OCI-LY7 (cell line): ENCODE data around the gene SCP2D1. TPM values are rescaled to one million over a fixed set of nuclear protein-coding genes. Genes with fewer than 3 reads are reported as not detected.

ENCODE experiments used
- BruUV-seq: library from RNA; stranded (reverse); fragments of 400-500 nt; replicated peaks from 2 replicates; lab custom pipeline; 2021; lab: Mats Ljungman, UMichigan
- CTCF ChIA-PET: fragments of 300-600 bp; sonication (Branson Sonifier 250); formaldehyde crosslinking; loops from one replicate; lab custom pipeline; 2022; ENCODE audit warnings: antibody characterized with exemption; ENCODE audit not compliant: unreplicated experiment; lab: Charles Lee
- POLR2A ChIA-PET: fragments of 300-600 bp; sonication (Branson Sonifier 250); formaldehyde crosslinking; loops from one replicate; lab custom pipeline; 2022; ENCODE audit warnings: antibody characterized with exemption; lab: Charles Lee
- DNase-seq: peaks from one replicate; pipeline ENCODE4 v3.0.0-alpha.2; 2015; ENCODE audit warnings: low spot score
- H2AFZ ChIP-seq: fragments of 200-600 bp; sonication (generic), shearing (Covaris generic); 2 replicates; pipeline ENCODE4 v1.6.1; 2014; ENCODE audit warnings: mild to moderate bottlenecking, antibody characterized with exemption, low read length, moderate library complexity
- H3K27ac ChIP-seq: fragments of 200-600 bp; sonication (generic); 2 replicates; pipeline ENCODE4 v1.5.1; 2014; ENCODE audit warnings: mixed run types, low read depth, mild to moderate bottlenecking, moderate library complexity, low read length, inconsistent platforms; ENCODE audit not compliant: poor library complexity, severe bottlenecking
- H3K36me3 ChIP-seq: fragments of 200-600 bp; sonication (generic); 2 replicates; pipeline ENCODE4 v1.6.1; 2014; ENCODE audit warnings: mild to moderate bottlenecking, antibody characterized with exemption, low read length, moderate library complexity, mixed read lengths; ENCODE audit not compliant: insufficient read depth
- H3K4me1 ChIP-seq: fragments of 200-600 bp; sonication (generic); 2 replicates; pipeline ENCODE4 v1.5.1; 2014; ENCODE audit warnings: mild to moderate bottlenecking, low read length; ENCODE audit not compliant: insufficient read depth, poor library complexity, severe bottlenecking
- H3K4me2 ChIP-seq: fragments of 200-600 bp; sonication (generic); 2 replicates; pipeline ENCODE4 v1.6.1; 2014; ENCODE audit warnings: mild to moderate bottlenecking, low read length
- H3K4me3 ChIP-seq: fragments of 200-600 bp; sonication (generic); 2 replicates; pipeline ENCODE4 v1.5.1; 2014; ENCODE audit warnings: mild to moderate bottlenecking, low read depth, low read length; ENCODE audit not compliant: poor library complexity, severe bottlenecking
- H3K79me2 ChIP-seq: fragments of 200-600 bp; sonication (generic); 2 replicates; pipeline ENCODE4 v1.6.1; 2016; ENCODE audit warnings: low read depth, mild to moderate bottlenecking, low read length, moderate library complexity, mixed read lengths; ENCODE audit not compliant: insufficient read depth
- H3K9me2 ChIP-seq: fragments of 200-600 bp; sonication (generic); 2 replicates; pipeline ENCODE4 v1.6.1; 2016; ENCODE audit warnings: mild to moderate bottlenecking, low read length, mixed read lengths; ENCODE audit not compliant: insufficient read depth
- H3K9me3 ChIP-seq: fragments of 200-600 bp; sonication (generic); 2 replicates; pipeline ENCODE4 v1.6.1; 2014; ENCODE audit warnings: mild to moderate bottlenecking, mixed run types, low read length, mixed read lengths
- H4K20me1 ChIP-seq: fragments of 200-600 bp; sonication (generic); 2 replicates; pipeline ENCODE4 v1.6.1; 2014; ENCODE audit warnings: mild to moderate bottlenecking, antibody characterized with exemption, low read length, moderate library complexity, mixed read lengths; ENCODE audit not compliant: insufficient read depth
- EZH2phosphoT487 ChIP-seq: fragments of 200-600 bp; sonication (generic); IDR thresholded peaks from 2 replicates; pipeline ENCODE4 v1.6.1; 2018; ENCODE audit warnings: low read depth, borderline replicate concordance, mild to moderate bottlenecking, mixed run types, antibody characterized with exemption, low read length, moderate library complexity, mixed read lengths
- intact Hi-C: fragments of 100-400 bp; cut with micrococcal nuclease; formaldehyde crosslinking; loops from one replicate; pipeline ENCODE4 v1.10.0; 2022; ENCODE audit not compliant: unreplicated experiment
- total RNA-seq, 2 experiments: library from RNA; depleted of rRNA in 1 of 2; stranded (reverse); fragments of >200 nt in 1 of 2; shearing (Covaris generic) in 1 of 2; gene quantifications; 2 replicates each; pipeline ENCODE4 v1.2.3, GENCODE V29; 2014 to 2022
- TF ChIP-seq, protein P1 (sequence below): fragments of 200-600 bp; sonication (generic); conservative IDR thresholded peaks from 2 replicates; pipeline ENCODE4 v1.5.1; 2014; ENCODE audit warnings: mild to moderate bottlenecking, antibody characterized with exemption, low read length, moderate library complexity, mixed read lengths

SCP2D1 gene
- total RNA-seq, 2 experiments from 2014 or later, result not detected

- H3K79me2 ChIP-seq, result no peaks in the 10 kb centered on the region
- H3K4me3 ChIP-seq, result no peak overlapping the region
- no peak overlapping the region for H3K27ac ChIP-seq
- no peaks in the 10 kb centered on the region for H4K20me1 ChIP-seq
- BruUV-seq, result no TSS peak
- intact Hi-C loops, result no loop called here
- CTCF ChIA-PET, result no interaction called here
- TF ChIP-seq, protein P1, sequence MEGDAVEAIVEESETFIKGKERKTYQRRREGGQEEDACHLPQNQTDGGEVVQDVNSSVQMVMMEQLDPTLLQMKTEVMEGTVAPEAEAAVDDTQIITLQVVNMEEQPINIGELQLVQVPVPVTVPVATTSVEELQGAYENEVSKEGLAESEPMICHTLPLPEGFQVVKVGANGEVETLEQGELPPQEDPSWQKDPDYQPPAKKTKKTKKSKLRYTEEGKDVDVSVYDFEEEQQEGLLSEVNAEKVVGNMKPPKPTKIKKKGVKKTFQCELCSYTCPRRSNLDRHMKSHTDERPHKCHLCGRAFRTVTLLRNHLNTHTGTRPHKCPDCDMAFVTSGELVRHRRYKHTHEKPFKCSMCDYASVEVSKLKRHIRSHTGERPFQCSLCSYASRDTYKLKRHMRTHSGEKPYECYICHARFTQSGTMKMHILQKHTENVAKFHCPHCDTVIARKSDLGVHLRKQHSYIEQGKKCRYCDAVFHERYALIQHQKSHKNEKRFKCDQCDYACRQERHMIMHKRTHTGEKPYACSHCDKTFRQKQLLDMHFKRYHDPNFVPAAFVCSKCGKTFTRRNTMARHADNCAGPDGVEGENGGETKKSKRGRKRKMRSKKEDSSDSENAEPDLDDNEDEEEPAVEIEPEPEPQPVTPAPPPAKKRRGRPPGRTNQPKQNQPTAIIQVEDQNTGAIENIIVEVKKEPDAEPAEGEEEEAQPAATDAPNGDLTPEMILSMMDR, result no peak
- TF ChIP-seq EZH2phosphoT487, result no peak
- H2AFZ ChIP-seq, result no peak overlapping the region
- no peaks in the 10 kb centered on the region for H3K9me2 ChIP-seq
- H3K4me2 ChIP-seq, result no peak overlapping the region
- POLR2A ChIA-PET, result interaction anchor here (1.0 kb wide), 1 partner anchor 20 kb away, joined by 5 read pairs; no protein-coding TSS in a partner anchor
- H3K36me3 ChIP-seq, result no peaks in the 10 kb centered on the region
- DNase-seq, result no peak
- H3K9me3 ChIP-seq, result no peaks in the 10 kb centered on the region
- no peaks in the 10 kb centered on the region for H3K4me1 ChIP-seq
Measured at GRCh38 chr20:18774207-18774606, 39.4 kb upstream of the SCP2D1 start.

GRCh38 chr20:18775633-18776032 lies 38.0 kb upstream of the SCP2D1 start:
- no peaks in the 10 kb centered on the region for H3K9me2 ChIP-seq
- H3K9me3 ChIP-seq, result no peaks in the 10 kb centered on the region
- intact Hi-C loops, result no loop called here
- no peak overlapping the region for H3K27ac ChIP-seq
- no peaks in the 10 kb centered on the region for H3K4me1 ChIP-seq
- ChIA-PET CTCF (no interaction called here), POLR2A (no interaction called here)
- H3K79me2 ChIP-seq, result no peaks in the 10 kb centered on the region
- H4K20me1 ChIP-seq, result no peaks in the 10 kb centered on the region
- H3K4me3 ChIP-seq, result no peak overlapping the region
- H2AFZ ChIP-seq, result no peak overlapping the region
- TF ChIP-seq, protein P1, result no peak
- no peak for TF ChIP-seq EZH2phosphoT487
- H3K36me3 ChIP-seq, result no peaks in the 10 kb centered on the region
- BruUV-seq, result no TSS peak
- H3K4me2 ChIP-seq, result no peak overlapping the region
- DNase-seq, result no peak

DNA sequence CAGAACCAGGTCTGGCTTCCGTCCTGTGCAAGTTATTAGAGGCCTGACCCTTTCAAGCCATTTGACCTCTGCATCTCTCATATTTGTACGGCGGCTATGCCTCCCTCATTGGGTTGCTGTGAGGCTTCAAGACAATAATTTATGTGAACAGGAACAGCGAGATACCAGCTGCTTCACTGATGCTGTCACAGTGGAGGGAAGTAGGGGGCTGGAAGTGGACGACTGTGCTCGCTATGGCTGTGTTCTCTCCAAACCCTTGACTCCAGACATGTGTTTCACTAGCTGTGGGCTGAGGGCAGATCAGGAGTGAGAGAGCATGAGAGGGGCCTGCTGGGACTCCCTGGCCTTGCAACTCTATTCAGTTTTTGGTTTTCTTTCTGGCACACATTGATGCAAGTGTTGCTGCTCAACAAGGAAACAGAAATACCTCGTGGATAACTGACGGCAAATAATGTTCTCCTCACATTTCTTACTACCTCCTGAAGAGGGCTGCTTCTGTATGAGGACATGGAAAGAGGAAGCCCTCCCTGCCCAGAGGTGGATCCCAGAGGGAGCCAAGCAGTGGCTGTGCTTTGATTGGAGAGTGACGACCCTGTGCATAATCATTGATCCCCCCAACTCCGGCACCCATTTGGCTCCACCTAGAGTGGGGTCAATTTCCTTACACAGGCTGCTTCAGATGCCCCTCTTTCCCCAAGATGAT lies 34.7 kb upstream of the SCP2D1 start:
- no peaks in the 10 kb centered on the region for H3K9me3 ChIP-seq
- H3K36me3 ChIP-seq, result no peaks in the 10 kb centered on the region
- intact Hi-C loops, result no loop called here
- no peaks in the 10 kb centered on the region for H3K4me1 ChIP-seq
- POLR2A ChIA-PET, result no interaction called here
- no peaks in the 10 kb centered on the region for H3K9me2 ChIP-seq
- H4K20me1 ChIP-seq, result no peaks in the 10 kb centered on the region
- no TSS peak for BruUV-seq
- no peak for DNase-seq
- H3K79me2 ChIP-seq, result no peaks in the 10 kb centered on the region
- TF ChIP-seq EZH2phosphoT487, result no peak
- TF ChIP-seq, protein P1, result no peak
- CTCF ChIA-PET, result no interaction called here
- H3K27ac ChIP-seq, result no peak overlapping the region
- H3K4me3 ChIP-seq, result no peak overlapping the region
- no peak overlapping the region for H2AFZ ChIP-seq
- H3K4me2 ChIP-seq, result no peak overlapping the region
